Measurements from ENCODE around the gene EPM2A.

The EPM2A gene

DNA sequence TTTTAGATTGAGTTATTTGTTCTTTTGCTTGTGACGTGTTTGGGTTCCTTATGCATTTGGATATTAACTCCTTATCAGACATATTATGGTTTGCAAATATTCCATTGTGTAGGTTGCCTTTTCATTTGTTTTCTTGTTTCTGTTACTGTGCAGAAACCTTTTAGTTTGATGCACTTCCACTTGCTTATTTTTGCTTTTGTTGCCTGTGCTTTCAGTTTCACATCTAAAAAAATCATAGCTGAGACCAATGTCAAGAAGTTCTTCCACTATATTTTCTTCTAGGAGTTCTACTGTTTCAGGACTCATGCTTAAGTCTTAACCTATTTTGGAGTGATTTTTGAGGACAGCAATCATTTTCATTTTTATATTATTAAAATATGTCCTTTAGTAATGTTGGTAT is 113.5 kb downstream of the EPM2A start:
- intact Hi-C loops (cut with DNase I; ENCODE audit: low total_unique reads) = no loop called here
- Histone ChIP-seq H3K9me3 (peaks cover 0 to 4% (median 0%) of the 10 kb centered on the region in 3 donors), H3K27me3 (no peaks in the 10 kb centered on the region), H3K4me3 (no peak overlapping the region), H3K4me1 (no peaks in the 10 kb centered on the region), H3K36me3 (peaks cover 1 to 11% (median 9%) of the 10 kb centered on the region in 3 donors), H3K27ac (no peak overlapping the region)
- TF ChIP-seq CTCF (IDR thresholded peaks at IDR 0.05) = no peak
- DNase-seq = no peak

DNA sequence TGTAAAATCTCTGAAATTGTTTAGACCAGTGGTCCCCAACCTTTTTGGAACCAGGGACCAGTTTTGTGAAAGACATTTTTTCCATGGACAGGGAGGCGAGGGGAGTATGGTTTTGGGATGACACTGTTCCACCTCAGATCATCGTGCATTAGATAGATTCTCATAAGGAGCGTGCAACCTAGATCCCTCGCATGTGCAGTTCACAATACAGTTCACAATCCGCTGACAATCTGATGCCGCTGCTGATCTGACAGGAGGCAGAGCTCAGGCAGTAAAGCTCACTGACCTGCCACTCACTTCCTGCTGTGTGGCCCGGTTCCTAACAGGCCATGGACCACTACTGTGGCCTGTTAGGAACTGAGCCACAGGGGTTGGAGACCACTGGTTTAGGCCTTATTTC is 115.2 kb downstream of the EPM2A start:
- intact Hi-C loops (cut with DNase I; ENCODE audit: low total_unique reads) = no loop called here
- no peak overlapping the region for H3K27ac ChIP-seq
- H3K9me3 ChIP-seq = peaks cover 0 to 4% (median 0%) of the 10 kb centered on the region in 3 donors
- DNase-seq = no peak
- no peak for TF ChIP-seq CTCF (IDR thresholded peaks at IDR 0.05)
- no peaks in the 10 kb centered on the region for H3K4me1 ChIP-seq
- no peaks in the 10 kb centered on the region for H3K36me3 ChIP-seq
- H3K27me3 ChIP-seq = no peaks in the 10 kb centered on the region
- H3K4me3 ChIP-seq = no peak overlapping the region

- H3K4me1 ChIP-seq = peaks cover 0 to 6% (median 0%) of the 10 kb centered on the region in 4 donors
- intact Hi-C loops (cut with DNase I; ENCODE audit: low total_unique reads) = no loop called here
- DNase-seq = no peak
These were observed 125.8 kb downstream of the EPM2A start for GRCh38 chr6:145609521-145609920.

DNA sequence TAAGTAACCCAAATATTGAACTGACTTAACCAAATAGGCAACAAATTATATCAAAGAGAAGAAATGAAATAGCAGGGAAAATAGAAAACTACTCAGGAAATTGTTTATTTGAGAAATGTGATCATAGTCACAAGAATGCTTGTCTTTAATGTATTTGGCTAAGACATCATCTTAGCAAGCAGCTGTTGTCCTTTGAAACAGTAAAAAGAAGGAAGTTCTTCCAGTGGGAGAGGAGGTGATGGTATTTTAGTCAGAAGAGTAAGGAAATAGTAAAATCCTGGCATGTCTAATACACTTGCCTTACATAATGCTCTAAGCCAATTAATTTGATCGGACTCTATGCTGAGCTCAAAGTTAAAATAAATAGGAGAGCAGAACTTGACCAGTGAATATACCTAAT is 126.5 kb downstream of the EPM2A start:
- Histone ChIP-seq H3K4me3 (no peak overlapping the region), H3K27me3 (no peaks in the 10 kb centered on the region), H3K4me1 (peaks cover 0 to 7% (median 0%) of the 10 kb centered on the region in 4 donors), H3K36me3 (no peaks in the 10 kb centered on the region), H3K9me3 (no peaks in the 10 kb centered on the region), H3K27ac (no peak overlapping the region)
- TF ChIP-seq CTCF (IDR thresholded peaks at IDR 0.05) = no peak
- no peak for DNase-seq
- intact Hi-C loops (cut with DNase I; ENCODE audit: low total_unique reads) = no loop called here

More at GRCh38 chr6:145609521-145609920, 125.8 kb downstream of the EPM2A start:
- no peak overlapping the region for H3K4me3 ChIP-seq
- H3K9me3 ChIP-seq = no peaks in the 10 kb centered on the region
- no peak for TF ChIP-seq CTCF (IDR thresholded peaks at IDR 0.05)
- no peak overlapping the region for H3K27ac ChIP-seq
- H3K36me3 ChIP-seq = no peaks in the 10 kb centered on the region
- H3K27me3 ChIP-seq = no peaks in the 10 kb centered on the region

GRCh38 chr6:145603991-145604390 is 131.3 kb downstream of the EPM2A start:
- Histone ChIP-seq H3K36me3 (no peaks in the 10 kb centered on the region), H3K4me1 (peaks cover 0 to 7% (median 0%) of the 10 kb centered on the region in 4 donors), H3K9me3 (peaks cover 0 to 3% (median 0%) of the 10 kb centered on the region in 3 donors), H3K27me3 (no peaks in the 10 kb centered on the region), H3K4me3 (no peak overlapping the region), H3K27ac (no peak overlapping the region)
- intact Hi-C loops (cut with DNase I; ENCODE audit: low total_unique reads) = no loop called here
- DNase-seq = no peak
- no peak for TF ChIP-seq CTCF (IDR thresholded peaks at IDR 0.05)

- no peak for TF ChIP-seq CTCF (IDR thresholded peaks at IDR 0.05)
- Histone ChIP-seq H3K27ac (no peak overlapping the region), H3K4me3 (no peak overlapping the region), H3K4me1 (peaks cover 0 to 7% (median 0%) of the 10 kb centered on the region in 4 donors), H3K27me3 (no peaks in the 10 kb centered on the region), H3K36me3 (no peaks in the 10 kb centered on the region), H3K9me3 (peaks cover 0 to 8% (median 0%) of the 10 kb centered on the region in 3 donors)
- no peak for DNase-seq
- intact Hi-C loops (cut with DNase I; ENCODE audit: low total_unique reads) = no loop called here
These were observed 131.9 kb downstream of the EPM2A start for GRCh38 chr6:145603424-145603833.
